Measurements from ENCODE around the gene KCNMA1.

The KCNMA1 gene

DNA sequence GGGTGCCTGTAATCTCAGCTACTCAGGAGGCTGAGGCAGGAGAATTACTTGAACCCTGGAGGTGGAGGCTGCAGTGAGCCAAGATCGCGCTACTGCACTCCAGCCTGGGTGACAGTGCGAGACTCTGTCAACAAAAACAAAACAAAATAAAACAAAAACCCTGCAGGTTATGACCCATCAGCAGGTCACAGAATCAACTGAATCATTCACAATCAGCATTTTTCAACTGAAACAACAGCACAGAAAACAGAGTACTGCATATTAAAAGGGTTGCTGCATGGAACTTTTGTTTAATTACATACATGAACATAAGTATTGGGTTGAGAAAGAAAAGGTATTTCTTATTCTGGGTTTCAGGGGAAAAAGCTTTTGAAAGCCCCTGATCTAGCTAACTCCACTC is 77.6 kb downstream of the KCNMA1 start:
- Histone ChIP-seq H3K4me3 (ENCODE audit: insufficient read depth in 1 of 2, low read depth in 1 of 2, low read length in 2 of 2) (no peak overlapping the region), H4K8ac (ENCODE audit: low read length) (no peak overlapping the region), H3K4me1 (ENCODE audit: control insufficient read depth, insufficient read depth, low read depth, low read length) (peaks cover 14% of the 10 kb centered on the region), H3K4ac (ENCODE audit: low read depth in 1 of 2, low read length in 2 of 2) (no peak overlapping the region), H3K9ac (ENCODE audit: low read length) (no peak overlapping the region), H2AK5ac (ENCODE audit: low read length, severe bottlenecking) (no peak overlapping the region), H4K91ac (ENCODE audit: low read length) (no peak overlapping the region), H3K9me3 (ENCODE audit: control insufficient read depth, low read length) (no peaks in the 10 kb centered on the region), H2AFZ (ENCODE audit: low read depth, low read length) (no peak overlapping the region), H3K79me1 (replicated peaks; ENCODE audit: low read length, poor library complexity, severe bottlenecking) (peaks cover 21% of the 10 kb centered on the region), H2BK120ac (ENCODE audit: low read depth, low read length) (no peak overlapping the region), H3K14ac (ENCODE audit: low read length in 2 of 2) (no peak overlapping the region), H2BK15ac (ENCODE audit: low read depth, poor library complexity, severe bottlenecking) (no peak overlapping the region), H3K27me3 (ENCODE audit: control insufficient read depth in 1 of 2, insufficient read depth in 1 of 2, low read length in 2 of 2) (no peaks in the 10 kb centered on the region), H3K27ac (ENCODE audit: low read length, poor library complexity, severe bottlenecking) (no peak overlapping the region), H3K4me2 (ENCODE audit: low read length, poor library complexity, severe bottlenecking) (no peak overlapping the region), H3K18ac (ENCODE audit: low read depth in 1 of 2, low read length in 2 of 2) (no peak overlapping the region), H3K23ac (ENCODE audit: low read length in 2 of 2) (no peak overlapping the region), H2BK5ac (ENCODE audit: low read depth, low read length, poor library complexity, severe bottlenecking) (no peak overlapping the region), H2BK12ac (ENCODE audit: low read length in 2 of 2) (no peak overlapping the region), H3K36me3 (ENCODE audit: control insufficient read depth in 1 of 2, insufficient read depth in 2 of 2, low read depth in 1 of 2, low read length in 2 of 2) (no peaks in the 10 kb centered on the region)
- WGBS = 64% methylated on average over 3 of the region's 3 CpGs
- DNase-seq = no peak

DNA sequence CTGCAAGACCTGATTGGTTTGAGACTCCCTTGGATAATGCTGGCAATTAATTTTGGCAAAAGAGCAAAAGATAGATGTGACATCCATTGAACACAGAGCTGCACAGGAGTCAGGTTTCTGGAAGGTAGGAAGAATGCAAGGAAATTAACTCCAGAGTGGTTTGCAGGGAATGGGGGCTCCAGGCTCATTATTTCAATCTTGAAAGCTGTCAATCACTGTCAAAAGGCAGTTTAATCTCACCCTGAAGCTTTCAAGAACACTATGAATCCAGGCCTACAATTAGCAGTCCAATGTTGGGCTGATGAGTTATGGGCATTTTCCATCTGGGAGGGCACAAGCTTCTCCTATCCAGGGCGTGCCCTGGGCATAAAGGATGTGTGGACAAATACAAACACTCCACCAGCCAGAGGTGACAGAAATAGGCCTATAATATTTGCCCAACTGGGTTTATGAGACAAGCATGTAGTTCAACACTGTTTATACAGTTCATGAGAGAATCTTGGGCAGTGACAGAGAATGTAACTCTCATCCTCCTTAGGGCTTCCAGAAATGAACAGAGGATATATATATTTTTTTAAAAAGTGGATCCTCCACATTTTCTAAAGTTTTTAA is 80.5 kb downstream of the KCNMA1 start:
- no peak overlapping the region for H2BK15ac ChIP-seq (ENCODE audit: low read depth, poor library complexity, severe bottlenecking)
- H2BK120ac ChIP-seq (ENCODE audit: low read depth, low read length) = no peak overlapping the region
- no peak overlapping the region for H4K8ac ChIP-seq (ENCODE audit: low read length)
- WGBS = 80% methylated on average over 1 of the region's 1 CpG
- no peak overlapping the region for H3K4ac ChIP-seq (ENCODE audit: low read depth in 1 of 2, low read length in 2 of 2)
- no peak overlapping the region for H2BK5ac ChIP-seq (ENCODE audit: low read depth, low read length, poor library complexity, severe bottlenecking)
- peaks cover 17% of the 10 kb centered on the region for H3K79me1 ChIP-seq (replicated peaks; ENCODE audit: low read length, poor library complexity, severe bottlenecking)
- no peak for DNase-seq
- H2AFZ ChIP-seq (ENCODE audit: low read depth, low read length) = no peak overlapping the region
- H3K27ac ChIP-seq (ENCODE audit: low read length, poor library complexity, severe bottlenecking) = no peak overlapping the region
- no peak overlapping the region for H3K23ac ChIP-seq (ENCODE audit: low read length in 2 of 2)
- H3K27me3 ChIP-seq (ENCODE audit: control insufficient read depth in 1 of 2, insufficient read depth in 1 of 2, low read length in 2 of 2) = no peaks in the 10 kb centered on the region
- no peak overlapping the region for H2BK12ac ChIP-seq (ENCODE audit: low read length in 2 of 2)
- H3K18ac ChIP-seq (ENCODE audit: low read depth in 1 of 2, low read length in 2 of 2) = no peak overlapping the region
- no peak overlapping the region for H3K14ac ChIP-seq (ENCODE audit: low read length in 2 of 2)
- no peak overlapping the region for H4K91ac ChIP-seq (ENCODE audit: low read length)
- no peak overlapping the region for H3K9ac ChIP-seq (ENCODE audit: low read length)
- no peak overlapping the region for H3K4me3 ChIP-seq (ENCODE audit: insufficient read depth in 1 of 2, low read depth in 1 of 2, low read length in 2 of 2)
- no peak overlapping the region for H3K4me2 ChIP-seq (ENCODE audit: low read length, poor library complexity, severe bottlenecking)
- peaks cover 9% of the 10 kb centered on the region for H3K4me1 ChIP-seq (ENCODE audit: control insufficient read depth, insufficient read depth, low read depth, low read length)
- H2AK5ac ChIP-seq (ENCODE audit: low read length, severe bottlenecking) = no peak overlapping the region
- H3K36me3 ChIP-seq (ENCODE audit: control insufficient read depth in 1 of 2, insufficient read depth in 2 of 2, low read depth in 1 of 2, low read length in 2 of 2) = no peaks in the 10 kb centered on the region
- H3K9me3 ChIP-seq (ENCODE audit: control insufficient read depth, low read length) = no peaks in the 10 kb centered on the region

DNA sequence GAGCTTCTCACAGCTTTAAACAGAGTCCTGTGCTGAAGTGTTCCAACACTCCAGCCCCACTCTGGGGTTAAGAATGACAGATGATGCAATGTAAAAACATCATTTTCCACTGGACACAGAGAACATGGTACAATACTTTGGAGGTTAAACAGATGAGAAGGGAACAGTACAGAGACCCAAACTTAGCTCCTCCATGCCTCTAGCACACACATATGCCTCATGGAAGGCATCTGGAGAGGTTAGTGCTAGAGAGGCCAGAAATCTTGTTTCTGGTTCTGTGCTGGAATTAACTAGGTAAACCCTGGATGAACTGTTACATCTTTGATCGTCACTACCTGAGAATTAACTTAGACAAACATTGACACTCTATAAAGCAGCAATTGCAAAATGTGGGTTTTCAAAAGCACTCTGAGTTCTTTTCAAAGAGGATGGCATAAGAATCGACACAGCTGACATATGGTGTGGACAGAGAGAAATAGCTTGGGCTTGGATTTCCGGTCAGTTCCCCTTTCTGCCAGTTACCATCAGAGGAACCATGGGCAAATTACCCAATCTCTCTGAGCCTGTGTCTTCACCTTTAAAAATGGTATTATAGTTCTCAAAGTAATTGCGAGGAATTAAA is 81.9 kb downstream of the KCNMA1 start:
- Histone ChIP-seq H3K18ac (ENCODE audit: low read depth in 1 of 2, low read length in 2 of 2) (no peak overlapping the region), H4K91ac (ENCODE audit: low read length) (no peak overlapping the region), H2BK12ac (ENCODE audit: low read length in 2 of 2) (no peak overlapping the region), H3K4ac (ENCODE audit: low read depth in 1 of 2, low read length in 2 of 2) (no peak overlapping the region), H3K9me3 (ENCODE audit: control insufficient read depth, low read length) (no peaks in the 10 kb centered on the region), H2AFZ (ENCODE audit: low read depth, low read length) (no peak overlapping the region), H2AK5ac (ENCODE audit: low read length, severe bottlenecking) (no peak overlapping the region), H3K4me2 (ENCODE audit: low read length, poor library complexity, severe bottlenecking) (no peak overlapping the region), H3K27me3 (ENCODE audit: control insufficient read depth in 1 of 2, insufficient read depth in 1 of 2, low read length in 2 of 2) (no peaks in the 10 kb centered on the region), H4K8ac (ENCODE audit: low read length) (no peak overlapping the region), H3K27ac (ENCODE audit: low read length, poor library complexity, severe bottlenecking) (no peak overlapping the region), H2BK120ac (ENCODE audit: low read depth, low read length) (peak overlapping the region; percentile 7), H3K36me3 (ENCODE audit: control insufficient read depth in 1 of 2, insufficient read depth in 2 of 2, low read depth in 1 of 2, low read length in 2 of 2) (no peaks in the 10 kb centered on the region), H3K23ac (ENCODE audit: low read length in 2 of 2) (no peak overlapping the region), H2BK5ac (ENCODE audit: low read depth, low read length, poor library complexity, severe bottlenecking) (no peak overlapping the region), H3K4me1 (ENCODE audit: control insufficient read depth, insufficient read depth, low read depth, low read length) (peaks cover 9% of the 10 kb centered on the region), H3K9ac (ENCODE audit: low read length) (no peak overlapping the region), H2BK15ac (ENCODE audit: low read depth, poor library complexity, severe bottlenecking) (no peak overlapping the region), H3K14ac (ENCODE audit: low read length in 2 of 2) (no peak overlapping the region), H3K79me1 (replicated peaks; ENCODE audit: low read length, poor library complexity, severe bottlenecking) (peaks cover 11% of the 10 kb centered on the region), H3K4me3 (ENCODE audit: insufficient read depth in 1 of 2, low read depth in 1 of 2, low read length in 2 of 2) (no peak overlapping the region)
- WGBS = 93% methylated on average over 4 of the region's 4 CpGs
- peak; percentile 54 for DNase-seq

DNA sequence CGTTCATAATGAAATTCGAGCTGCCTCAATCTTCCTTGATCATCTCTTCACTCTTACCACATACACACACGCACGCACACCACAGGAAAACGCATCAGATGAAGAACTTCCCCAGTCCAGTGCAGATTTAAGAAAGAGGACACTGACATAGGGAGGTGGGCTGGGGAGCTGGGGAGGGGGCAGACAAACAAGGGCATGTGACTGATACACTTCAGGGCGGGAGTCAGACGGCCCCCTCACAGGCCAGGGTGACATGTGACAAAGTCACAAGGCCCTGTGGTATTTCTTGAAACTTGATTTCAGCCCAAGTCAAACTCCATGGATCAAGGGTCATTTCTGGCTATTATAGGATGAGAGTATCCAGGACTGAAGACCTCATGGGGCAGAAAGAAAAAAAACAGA is 82.6 kb downstream of the KCNMA1 start:
- H3K23ac ChIP-seq (ENCODE audit: low read length in 2 of 2) = no peak overlapping the region
- DNase-seq = no peak
- no peak overlapping the region for H2BK12ac ChIP-seq (ENCODE audit: low read length in 2 of 2)
- no peak overlapping the region for H3K4ac ChIP-seq (ENCODE audit: low read depth in 1 of 2, low read length in 2 of 2)
- peaks cover 7% of the 10 kb centered on the region for H3K4me1 ChIP-seq (ENCODE audit: control insufficient read depth, insufficient read depth, low read depth, low read length)
- no peak overlapping the region for H3K14ac ChIP-seq (ENCODE audit: low read length in 2 of 2)
- H3K4me3 ChIP-seq (ENCODE audit: insufficient read depth in 1 of 2, low read depth in 1 of 2, low read length in 2 of 2) = no peak overlapping the region
- H3K79me1 ChIP-seq (replicated peaks; ENCODE audit: low read length, poor library complexity, severe bottlenecking) = peaks cover 12% of the 10 kb centered on the region
- H2AFZ ChIP-seq (ENCODE audit: low read depth, low read length) = no peak overlapping the region
- no peak overlapping the region for H2BK120ac ChIP-seq (ENCODE audit: low read depth, low read length)
- no peak overlapping the region for H2BK5ac ChIP-seq (ENCODE audit: low read depth, low read length, poor library complexity, severe bottlenecking)
- no peaks in the 10 kb centered on the region for H3K9me3 ChIP-seq (ENCODE audit: control insufficient read depth, low read length)
- peak overlapping the region; percentile 37 to 59 for H3K18ac ChIP-seq (ENCODE audit: low read depth in 1 of 2, low read length in 2 of 2)
- no peaks in the 10 kb centered on the region for H3K27me3 ChIP-seq (ENCODE audit: control insufficient read depth in 1 of 2, insufficient read depth in 1 of 2, low read length in 2 of 2)
- H4K8ac ChIP-seq (ENCODE audit: low read length) = no peak overlapping the region
- WGBS = 96% methylated on average over 7 of the region's 7 CpGs
- no peak overlapping the region for H3K27ac ChIP-seq (ENCODE audit: low read length, poor library complexity, severe bottlenecking)
- H2BK15ac ChIP-seq (ENCODE audit: low read depth, poor library complexity, severe bottlenecking) = no peak overlapping the region
- H4K91ac ChIP-seq (ENCODE audit: low read length) = no peak overlapping the region
- no peak overlapping the region for H3K4me2 ChIP-seq (ENCODE audit: low read length, poor library complexity, severe bottlenecking)
- H3K36me3 ChIP-seq (ENCODE audit: control insufficient read depth in 1 of 2, insufficient read depth in 2 of 2, low read depth in 1 of 2, low read length in 2 of 2) = no peaks in the 10 kb centered on the region
- H3K9ac ChIP-seq (ENCODE audit: low read length) = no peak overlapping the region
- no peak overlapping the region for H2AK5ac ChIP-seq (ENCODE audit: low read length, severe bottlenecking)

Measured in mesenchymal stem cell (in vitro differentiated cells and primary cell).